ENCODE results near the gene DTNB. TPM values are rescaled to one million over a fixed set of nuclear protein-coding genes. Genes with fewer than 3 reads are reported as not detected.

The DTNB gene
- total and polyA plus RNA-seq, 2 donors (not counting 3 experiments of a cell fraction or from before 2014, with no cell fraction given): 11.5 to 17.0 TPM

GRCh38 chr2:25692143-25692542 is 18.8 kb upstream of the DTNB start:
- no peaks in the 10 kb centered on the region for H4K20me1 ChIP-seq (replicated peaks; ENCODE audit: control insufficient read depth, extremely low read depth, insufficient read depth, low read length)
- H2AFZ ChIP-seq (ENCODE audit: low read depth, low read length): no peak overlapping the region
- no peak overlapping the region for H3K9ac ChIP-seq (replicated peaks; ENCODE audit: extremely low read depth, insufficient read depth, low read length)
- H3K36me3 ChIP-seq (ENCODE audit: control insufficient read depth in 2 of 2, extremely low read depth in 1 of 2, insufficient read depth in 2 of 2, low read length in 2 of 2): no peaks in the 10 kb centered on the region
- intact Hi-C loops (cut with micrococcal nuclease) (no loop called here), dilution Hi-C loops (cut with MboI; ENCODE audit: extremely low pct_ligation_motif_present, low sequenced_read_pairs) (no loop called here)
- H3K9me1 ChIP-seq (replicated peaks; ENCODE audit: control insufficient read depth, extremely low read depth, insufficient read depth, low read length): no peaks in the 10 kb centered on the region
- no peak overlapping the region for H3K27ac ChIP-seq (ENCODE audit: insufficient read depth, low read depth, low read length)
- DNase-seq (ENCODE audit: low read depth, low spot score) (peak; percentile 22), FAIRE-seq (no peak)
- H3K9me3 ChIP-seq (replicated peaks; ENCODE audit: control insufficient read depth, insufficient read depth, low read length): no peaks in the 10 kb centered on the region
- peaks cover 2 to 3% of the 10 kb centered on the region in 2 experiments for H3K27me3 ChIP-seq (ENCODE audit: control insufficient read depth in 2 of 2, insufficient read depth in 2 of 2, low read length in 2 of 2)
- no TSS peak for BruUV-seq (replicated peaks)
- H3K4me2 ChIP-seq (ENCODE audit: insufficient read depth, low read length): no peak overlapping the region
- no peaks in the 10 kb centered on the region for H3K79me2 ChIP-seq (ENCODE audit: control insufficient read depth, insufficient read depth, low read length)
- no peak overlapping the region for H3K4me3 ChIP-seq (replicated peaks in 1 of 3; ENCODE audit: insufficient read depth in 1 of 3, low read depth in 1 of 3, low read length in 3 of 3)
- TF ChIP-seq FOS (IDR thresholded peaks at IDR 0.05; ENCODE audit: borderline replicate concordance, insufficient read depth, low read length) (no peak), GATA2 (IDR thresholded peaks at IDR 0.05; ENCODE audit: insufficient read depth, insufficient read length, low read depth, low read length) (no peak), POLR2AphosphoS5 (IDR thresholded peaks at IDR 0.05; ENCODE audit: insufficient read depth, low read depth, low read length) (no peak), MYC (IDR thresholded peaks at IDR 0.05; ENCODE audit: low read depth, low read length) (no peak), POLR2A (IDR thresholded peaks at IDR 0.05; ENCODE audit: low read depth, low read length) (no peak), JUN (IDR thresholded peaks at IDR 0.05; ENCODE audit: borderline replicate concordance, insufficient read depth, insufficient read length, low read depth) (no peak), EZH2 (IDR thresholded peaks at IDR 0.05; ENCODE audit: borderline replicate concordance, low read depth, low read length, severe bottlenecking) (no peak)
- TF ChIP-seq, protein P1, sequence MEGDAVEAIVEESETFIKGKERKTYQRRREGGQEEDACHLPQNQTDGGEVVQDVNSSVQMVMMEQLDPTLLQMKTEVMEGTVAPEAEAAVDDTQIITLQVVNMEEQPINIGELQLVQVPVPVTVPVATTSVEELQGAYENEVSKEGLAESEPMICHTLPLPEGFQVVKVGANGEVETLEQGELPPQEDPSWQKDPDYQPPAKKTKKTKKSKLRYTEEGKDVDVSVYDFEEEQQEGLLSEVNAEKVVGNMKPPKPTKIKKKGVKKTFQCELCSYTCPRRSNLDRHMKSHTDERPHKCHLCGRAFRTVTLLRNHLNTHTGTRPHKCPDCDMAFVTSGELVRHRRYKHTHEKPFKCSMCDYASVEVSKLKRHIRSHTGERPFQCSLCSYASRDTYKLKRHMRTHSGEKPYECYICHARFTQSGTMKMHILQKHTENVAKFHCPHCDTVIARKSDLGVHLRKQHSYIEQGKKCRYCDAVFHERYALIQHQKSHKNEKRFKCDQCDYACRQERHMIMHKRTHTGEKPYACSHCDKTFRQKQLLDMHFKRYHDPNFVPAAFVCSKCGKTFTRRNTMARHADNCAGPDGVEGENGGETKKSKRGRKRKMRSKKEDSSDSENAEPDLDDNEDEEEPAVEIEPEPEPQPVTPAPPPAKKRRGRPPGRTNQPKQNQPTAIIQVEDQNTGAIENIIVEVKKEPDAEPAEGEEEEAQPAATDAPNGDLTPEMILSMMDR (IDR thresholded peaks at IDR 0.05; ENCODE audit: extremely low read depth in 1 of 2, insufficient read depth in 1 of 2, low read depth in 1 of 2, low read length in 2 of 2): no peak
- TF ChIP-seq, protein P2, sequence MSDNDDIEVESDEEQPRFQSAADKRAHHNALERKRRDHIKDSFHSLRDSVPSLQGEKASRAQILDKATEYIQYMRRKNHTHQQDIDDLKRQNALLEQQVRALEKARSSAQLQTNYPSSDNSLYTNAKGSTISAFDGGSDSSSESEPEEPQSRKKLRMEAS (IDR thresholded peaks at IDR 0.05; ENCODE audit: insufficient read depth, insufficient read length): no peak
- ChIA-PET CTCF (interaction anchor here (0.6 to 3.6 kb wide), 5 partner anchors 8 to 86 kb away, joined by 3 to 28 read pairs (median 15); no protein-coding TSS in a partner anchor), POLR2A (no interaction called here)
- H3K4me1 ChIP-seq (ENCODE audit: control insufficient read depth, extremely low read depth, insufficient read depth, low read length): no peaks in the 10 kb centered on the region
